LNCaP clone FGC (cell line): ENCODE results near the gene DHRS9.
A peak's percentile ranks its signal among the peaks of the same experiment; 100 is the strongest.

Experiments used
- DNase-seq: peaks from one replicate; pipeline ENCODE4 v3.0.0-alpha.2; 2011; ENCODE audit warnings: low read depth
- H3K4me3 ChIP-seq: 2 replicates; pipeline ENCODE4 v1.5.1; 2011; ENCODE audit warnings: mild to moderate bottlenecking, low read depth, low read length, control low read depth
- TF ChIP-seq, protein P1 (sequence below): IDR thresholded peaks from 2 replicates; pipeline ENCODE4 v1.5.1; 2012; ENCODE audit warnings: mild to moderate bottlenecking; ENCODE audit not compliant: control insufficient read depth, insufficient read depth; ENCODE audit errors: extremely low read depth

DHRS9 gene

DNA sequence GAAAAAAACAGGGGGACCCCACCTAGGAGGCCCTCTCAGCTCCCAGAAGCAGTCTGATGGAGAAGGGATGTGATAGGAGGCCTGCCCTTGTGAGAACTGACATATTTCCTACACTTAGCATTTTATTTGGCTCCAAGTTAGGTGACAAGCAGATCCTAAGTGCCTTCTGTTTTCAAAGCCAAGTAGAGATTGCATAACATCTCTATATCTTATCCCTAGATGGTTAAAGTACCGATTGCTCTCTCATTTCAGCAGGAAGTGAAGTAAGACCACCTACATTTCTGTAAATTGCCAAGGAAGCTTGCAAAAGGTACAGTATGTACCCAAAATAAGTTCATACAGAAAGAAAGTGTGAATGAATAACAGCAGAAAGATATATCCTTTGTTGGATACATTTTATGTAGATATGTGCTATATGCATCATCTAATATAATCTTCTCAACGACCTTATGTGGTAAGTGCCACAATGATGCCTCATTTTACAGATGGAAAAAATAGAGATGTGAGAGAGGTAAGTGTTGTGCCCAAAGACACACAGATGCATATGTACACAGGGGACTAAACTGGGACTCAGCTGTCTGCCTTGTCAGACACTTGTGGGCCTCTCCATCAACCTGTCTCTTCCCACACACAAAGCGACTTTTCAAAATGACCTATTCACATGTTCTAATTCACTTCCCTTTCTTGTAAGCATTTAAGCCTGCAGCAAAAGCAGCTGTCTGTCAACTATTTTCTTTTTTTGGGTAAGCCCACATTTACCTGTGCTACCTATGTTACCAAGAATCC, 38.9 kb downstream of the DHRS9 start:
- no peak overlapping the region for H3K4me3 ChIP-seq
- DNase-seq = no peak
- TF ChIP-seq, protein P1, sequence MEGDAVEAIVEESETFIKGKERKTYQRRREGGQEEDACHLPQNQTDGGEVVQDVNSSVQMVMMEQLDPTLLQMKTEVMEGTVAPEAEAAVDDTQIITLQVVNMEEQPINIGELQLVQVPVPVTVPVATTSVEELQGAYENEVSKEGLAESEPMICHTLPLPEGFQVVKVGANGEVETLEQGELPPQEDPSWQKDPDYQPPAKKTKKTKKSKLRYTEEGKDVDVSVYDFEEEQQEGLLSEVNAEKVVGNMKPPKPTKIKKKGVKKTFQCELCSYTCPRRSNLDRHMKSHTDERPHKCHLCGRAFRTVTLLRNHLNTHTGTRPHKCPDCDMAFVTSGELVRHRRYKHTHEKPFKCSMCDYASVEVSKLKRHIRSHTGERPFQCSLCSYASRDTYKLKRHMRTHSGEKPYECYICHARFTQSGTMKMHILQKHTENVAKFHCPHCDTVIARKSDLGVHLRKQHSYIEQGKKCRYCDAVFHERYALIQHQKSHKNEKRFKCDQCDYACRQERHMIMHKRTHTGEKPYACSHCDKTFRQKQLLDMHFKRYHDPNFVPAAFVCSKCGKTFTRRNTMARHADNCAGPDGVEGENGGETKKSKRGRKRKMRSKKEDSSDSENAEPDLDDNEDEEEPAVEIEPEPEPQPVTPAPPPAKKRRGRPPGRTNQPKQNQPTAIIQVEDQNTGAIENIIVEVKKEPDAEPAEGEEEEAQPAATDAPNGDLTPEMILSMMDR = no peak

DNA sequence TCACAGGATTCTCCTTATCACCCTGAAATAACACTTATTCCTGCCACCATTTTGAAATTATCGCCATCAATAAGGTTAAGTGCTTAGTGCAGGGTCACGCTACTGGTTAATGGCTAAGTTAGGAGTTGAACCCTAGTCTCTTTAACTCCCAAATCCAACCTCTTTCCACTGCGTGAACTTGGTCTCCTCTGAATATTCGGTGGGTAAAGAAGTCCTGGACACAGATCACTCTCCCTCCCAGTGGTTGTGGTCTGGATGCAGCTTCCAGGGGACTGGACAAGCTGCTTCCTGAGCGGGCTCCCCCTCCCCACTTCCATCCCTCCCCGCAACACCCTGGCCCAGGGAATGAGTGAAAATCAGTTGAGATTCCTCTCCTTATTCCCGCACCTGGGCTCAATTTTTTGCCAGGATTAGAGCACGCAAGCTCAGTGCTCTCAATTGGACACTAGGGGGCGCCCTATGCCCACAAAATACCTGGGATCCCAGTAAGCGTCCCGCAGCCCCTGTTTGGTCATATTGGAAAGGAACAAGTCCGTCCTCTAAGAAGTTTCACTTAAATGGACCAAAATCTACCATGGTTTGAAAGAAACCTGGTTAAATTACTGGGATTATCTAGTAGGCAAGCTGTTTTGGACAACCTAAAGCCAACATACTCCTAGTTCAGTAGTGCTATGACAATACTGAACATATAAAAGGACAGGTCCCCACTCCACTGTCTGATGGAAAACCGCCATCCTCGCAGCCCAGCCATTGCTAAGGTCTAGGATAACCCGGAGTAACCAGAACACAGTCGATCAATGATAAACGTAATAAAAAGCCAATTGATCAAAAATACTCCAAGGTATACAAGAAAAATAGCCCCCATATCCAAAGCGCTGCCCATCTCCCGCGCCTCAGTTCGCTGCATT, 40.4 kb downstream of the DHRS9 start:
- no peak overlapping the region for H3K4me3 ChIP-seq
- peak; percentile 40 for DNase-seq
- TF ChIP-seq, protein P1 = peak; percentile 79

DNA sequence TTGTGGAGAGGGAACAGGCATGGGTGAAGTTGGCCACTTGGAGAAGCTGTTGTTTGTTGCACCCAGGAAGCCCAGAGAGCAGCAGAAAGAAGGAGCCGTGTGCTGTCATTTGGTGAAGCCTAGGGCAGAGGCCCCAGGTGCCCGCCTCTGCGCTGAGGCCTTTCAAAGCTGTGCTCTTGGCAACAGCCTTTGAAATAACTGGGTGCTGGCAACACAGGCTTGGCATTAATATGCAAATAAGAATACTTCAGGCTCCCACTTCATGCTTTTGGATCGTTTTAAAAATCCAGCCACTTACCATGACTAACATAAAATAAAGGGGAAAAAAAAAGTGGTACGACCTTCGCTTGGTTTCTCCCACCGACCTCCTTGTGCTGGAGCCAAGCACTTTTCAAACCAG, 41.1 kb downstream of the DHRS9 start:
- TF ChIP-seq, protein P1 = no peak
- no peak for DNase-seq
- no peak overlapping the region for H3K4me3 ChIP-seq

DNA sequence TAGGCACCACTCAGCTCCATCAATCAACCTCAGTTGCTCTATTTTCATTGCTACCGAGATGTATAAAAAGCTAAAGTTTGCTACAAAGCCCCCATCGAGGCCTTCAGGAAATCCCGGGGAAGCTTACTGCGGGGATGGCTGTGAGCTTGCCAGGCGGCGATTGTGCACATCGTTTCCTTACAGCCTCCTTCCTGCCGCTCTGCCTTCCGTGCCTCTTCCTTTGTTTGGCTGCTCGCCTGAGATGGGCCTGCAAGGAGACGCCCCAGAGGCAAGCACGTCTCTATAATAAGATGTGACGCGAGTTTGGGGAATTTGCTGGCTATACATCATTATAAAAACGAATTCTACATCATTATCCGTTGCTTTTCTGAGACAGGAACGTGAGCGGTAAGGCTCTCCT, 41.6 kb downstream of the DHRS9 start:
- DNase-seq = no peak
- TF ChIP-seq, protein P1 = no peak
- no peak overlapping the region for H3K4me3 ChIP-seq

DNA sequence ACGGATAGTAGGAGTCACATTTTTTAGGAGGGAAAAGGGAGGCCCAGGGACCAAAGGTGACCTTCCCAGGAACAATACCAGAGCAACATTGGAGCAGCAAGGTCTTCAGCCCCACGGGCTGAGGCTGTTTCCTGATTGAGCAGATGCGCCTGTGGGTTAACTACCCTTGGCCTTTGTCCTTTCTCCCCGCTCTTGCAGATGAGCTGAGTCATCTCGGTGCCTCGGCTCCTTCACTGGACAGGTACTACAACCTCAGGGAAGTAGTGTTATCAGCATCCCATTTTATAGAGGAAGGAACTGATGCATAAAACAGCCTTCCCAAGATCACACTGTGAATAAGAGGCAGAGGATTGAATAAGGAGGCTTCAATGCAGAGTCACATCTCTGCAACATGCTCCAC, 43.5 kb downstream of the DHRS9 start:
- TF ChIP-seq, protein P1 = no peak
- no peak for DNase-seq
- no peak overlapping the region for H3K4me3 ChIP-seq

DNA sequence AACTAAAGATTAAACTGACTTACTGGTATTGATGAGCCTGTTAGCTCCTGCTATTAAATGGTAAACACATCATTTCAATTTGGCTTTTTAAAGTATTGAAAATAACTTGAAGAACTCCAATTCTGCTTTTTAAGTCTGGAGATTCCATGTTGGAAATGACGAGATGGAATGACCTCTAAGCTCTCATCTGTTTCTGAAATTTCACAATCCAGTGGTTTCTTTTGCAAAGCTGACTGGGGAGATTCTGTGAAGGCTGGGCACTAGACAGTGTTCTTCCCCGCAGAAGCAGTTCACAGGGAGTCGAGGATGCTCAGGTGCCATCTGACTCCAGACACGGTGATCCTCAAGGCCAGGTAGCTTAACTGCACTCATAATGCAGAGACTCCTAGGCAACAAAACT, 44.7 kb downstream of the DHRS9 start:
- no peak for DNase-seq
- TF ChIP-seq, protein P1 = no peak
- no peak overlapping the region for H3K4me3 ChIP-seq
